ENCODE results near the gene ZNF778. TPM values are rescaled to one million over a fixed set of nuclear protein-coding genes. Genes with fewer than 3 reads are reported as not detected.

ZNF778 gene
- total RNA-seq, 2 experiments from 2014 or later: 4.3 to 6.2 TPM

DNA sequence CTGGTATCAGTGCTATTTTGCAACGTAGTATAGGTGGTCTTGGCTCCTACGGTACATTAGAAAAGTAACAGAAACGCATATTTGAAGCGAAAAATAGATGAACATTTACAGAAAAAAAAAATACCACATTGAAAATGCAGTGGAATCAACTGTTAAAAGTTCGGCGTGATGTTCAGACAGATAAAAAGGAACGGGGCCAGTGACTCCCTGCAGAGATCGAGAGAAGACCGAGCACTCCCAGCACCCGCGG lies 440 bp upstream of the ZNF778 start:
- H3K27me3 Mint-ChIP-seq: no peaks in the 10 kb centered on the region
- no peaks in the 10 kb centered on the region for H3K9me3 Mint-ChIP-seq
- CTCF ChIA-PET: interaction anchor here (0.9 to 1.5 kb wide), 5 partner anchors 23 to 479 kb away, joined by 3 to 5 read pairs (median 4); partner anchors contain the start of gene CDH15
- intact Hi-C loops (cut with micrococcal nuclease): loop anchor here (10.0 kb wide), 1 partner anchor 272 kb away; no protein-coding TSS in a partner anchor
- ATAC-seq: no peak
- peaks cover 5% of the 10 kb centered on the region for H3K36me3 Mint-ChIP-seq (ENCODE audit: low read depth)
- POLR2A ChIA-PET: interaction anchor here (1.0 to 1.6 kb wide), 4 partner anchors 9 to 436 kb away, joined by 3 to 9 read pairs (median 4); no protein-coding TSS in a partner anchor
- no peak for DNase-seq
- peak overlapping the region; percentile 84 for H3K27ac Mint-ChIP-seq
- H3K4me3 Mint-ChIP-seq: peak overlapping the region; percentile 75
- TF ChIP-seq, protein P1, sequence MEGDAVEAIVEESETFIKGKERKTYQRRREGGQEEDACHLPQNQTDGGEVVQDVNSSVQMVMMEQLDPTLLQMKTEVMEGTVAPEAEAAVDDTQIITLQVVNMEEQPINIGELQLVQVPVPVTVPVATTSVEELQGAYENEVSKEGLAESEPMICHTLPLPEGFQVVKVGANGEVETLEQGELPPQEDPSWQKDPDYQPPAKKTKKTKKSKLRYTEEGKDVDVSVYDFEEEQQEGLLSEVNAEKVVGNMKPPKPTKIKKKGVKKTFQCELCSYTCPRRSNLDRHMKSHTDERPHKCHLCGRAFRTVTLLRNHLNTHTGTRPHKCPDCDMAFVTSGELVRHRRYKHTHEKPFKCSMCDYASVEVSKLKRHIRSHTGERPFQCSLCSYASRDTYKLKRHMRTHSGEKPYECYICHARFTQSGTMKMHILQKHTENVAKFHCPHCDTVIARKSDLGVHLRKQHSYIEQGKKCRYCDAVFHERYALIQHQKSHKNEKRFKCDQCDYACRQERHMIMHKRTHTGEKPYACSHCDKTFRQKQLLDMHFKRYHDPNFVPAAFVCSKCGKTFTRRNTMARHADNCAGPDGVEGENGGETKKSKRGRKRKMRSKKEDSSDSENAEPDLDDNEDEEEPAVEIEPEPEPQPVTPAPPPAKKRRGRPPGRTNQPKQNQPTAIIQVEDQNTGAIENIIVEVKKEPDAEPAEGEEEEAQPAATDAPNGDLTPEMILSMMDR (IDR thresholded peaks at IDR 0.05): no peak
- peaks cover 22% of the 10 kb centered on the region for H3K4me1 Mint-ChIP-seq (ENCODE audit: low read depth)

DNA sequence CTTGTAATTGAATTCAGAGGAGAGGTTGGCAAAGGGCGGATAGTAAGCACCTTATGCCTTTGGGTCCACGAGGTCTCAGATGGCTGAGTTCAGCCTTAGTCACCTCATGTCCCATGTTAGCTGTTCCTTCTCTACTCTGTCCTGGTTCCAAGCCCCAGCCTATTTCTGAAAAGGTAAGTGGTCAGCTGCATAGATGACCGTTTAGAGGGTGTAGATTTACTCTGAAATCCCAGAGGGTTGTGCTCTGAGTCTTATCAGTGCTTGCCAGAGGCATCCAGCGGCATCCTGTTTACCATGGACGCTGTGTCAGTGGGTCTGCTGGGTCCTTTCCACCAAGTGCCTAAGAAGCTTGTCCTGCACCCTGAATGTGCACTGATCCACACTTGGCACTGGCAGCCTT lies 1.9 kb downstream of the ZNF778 start:
- DNase-seq (no peak), ATAC-seq (no peak)
- POLR2A ChIA-PET: no interaction called here
- H3K4me3 Mint-ChIP-seq: peak overlapping the region; percentile 75
- intact Hi-C loops (cut with micrococcal nuclease): loop anchor here (10.0 kb wide), 1 partner anchor 275 kb away; no protein-coding TSS in a partner anchor
- H3K36me3 Mint-ChIP-seq (ENCODE audit: low read depth): peaks cover 13% of the 10 kb centered on the region
- no peaks in the 10 kb centered on the region for H3K27me3 Mint-ChIP-seq
- TF ChIP-seq, protein P1 (IDR thresholded peaks at IDR 0.05): no peak
- no peaks in the 10 kb centered on the region for H3K9me3 Mint-ChIP-seq
- CTCF ChIA-PET: interaction anchor here (0.8 kb wide), 1 partner anchor 20 kb away, joined by 3 read pairs; no protein-coding TSS in a partner anchor
- peaks cover 22% of the 10 kb centered on the region for H3K4me1 Mint-ChIP-seq (ENCODE audit: low read depth)
- H3K27ac Mint-ChIP-seq: no peak overlapping the region

DNA sequence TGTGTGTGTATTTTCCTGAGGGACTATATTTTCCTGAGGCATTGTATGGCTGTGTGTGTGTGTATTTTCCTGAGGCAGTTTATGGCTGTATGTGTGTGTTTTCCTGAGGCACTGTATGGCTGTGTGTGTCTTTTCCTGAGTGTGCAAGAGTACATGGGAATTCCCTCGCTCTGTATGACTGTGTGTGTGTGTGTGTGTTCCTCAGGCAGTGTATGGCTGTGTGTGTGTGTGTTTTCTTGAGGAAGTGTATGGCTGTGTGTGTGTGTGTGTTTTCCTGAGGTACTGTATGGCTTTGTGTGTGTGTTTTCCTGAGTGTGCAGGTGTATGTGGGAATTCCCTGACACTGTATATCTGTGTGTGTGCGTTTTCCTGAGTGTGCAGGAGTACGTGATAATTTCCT lies 4.1 kb downstream of the ZNF778 start:
- Mint-ChIP-seq H3K27ac (no peak overlapping the region), H3K4me1 (ENCODE audit: low read depth) (peaks cover 10% of the 10 kb centered on the region), H3K36me3 (ENCODE audit: low read depth) (peaks cover 34% of the 10 kb centered on the region), H3K27me3 (no peaks in the 10 kb centered on the region), H3K9me3 (peaks cover 3% of the 10 kb centered on the region), H3K4me3 (no peak overlapping the region)
- TF ChIP-seq, protein P1 (IDR thresholded peaks at IDR 0.05): no peak
- ChIA-PET CTCF (no interaction called here), POLR2A (interaction anchor here (1.1 kb wide), 1 partner anchor 19 kb away, joined by 3 read pairs; no protein-coding TSS in a partner anchor)
- ATAC-seq (no peak), DNase-seq (no peak)
- intact Hi-C loops (cut with micrococcal nuclease): no loop called here

DNA sequence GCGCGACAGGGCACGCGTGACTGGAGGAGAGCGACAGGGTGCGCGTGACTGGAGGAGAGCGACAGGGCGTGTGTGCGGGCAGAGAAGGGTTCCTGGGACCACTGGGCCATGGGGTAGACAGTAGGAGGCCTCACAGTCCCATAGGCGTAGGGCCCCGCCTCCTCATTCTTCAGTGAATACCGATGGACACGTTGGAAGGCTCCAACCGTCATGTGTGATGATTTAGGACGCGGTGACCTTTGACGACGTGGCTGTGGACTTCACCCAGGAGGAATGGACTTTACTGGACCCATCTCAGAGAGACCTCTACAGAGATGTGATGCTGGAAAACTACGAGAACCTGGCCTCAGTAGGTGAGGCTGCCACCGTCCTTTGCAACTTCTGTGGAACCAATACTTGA lies 5.4 kb downstream of the ZNF778 start:
- CTCF ChIA-PET: no interaction called here
- DNase-seq: no peak
- TF ChIP-seq, protein P1 (IDR thresholded peaks at IDR 0.05): no peak
- POLR2A ChIA-PET: no interaction called here
- no peak overlapping the region for H3K4me3 Mint-ChIP-seq
- no peaks in the 10 kb centered on the region for H3K27me3 Mint-ChIP-seq
- ATAC-seq: no peak
- intact Hi-C loops (cut with micrococcal nuclease): no loop called here
- H3K4me1 Mint-ChIP-seq (ENCODE audit: low read depth): peaks cover 7% of the 10 kb centered on the region
- H3K27ac Mint-ChIP-seq: no peak overlapping the region
- H3K36me3 Mint-ChIP-seq (ENCODE audit: low read depth): peaks cover 47% of the 10 kb centered on the region
- peaks cover 14% of the 10 kb centered on the region for H3K9me3 Mint-ChIP-seq

DNA sequence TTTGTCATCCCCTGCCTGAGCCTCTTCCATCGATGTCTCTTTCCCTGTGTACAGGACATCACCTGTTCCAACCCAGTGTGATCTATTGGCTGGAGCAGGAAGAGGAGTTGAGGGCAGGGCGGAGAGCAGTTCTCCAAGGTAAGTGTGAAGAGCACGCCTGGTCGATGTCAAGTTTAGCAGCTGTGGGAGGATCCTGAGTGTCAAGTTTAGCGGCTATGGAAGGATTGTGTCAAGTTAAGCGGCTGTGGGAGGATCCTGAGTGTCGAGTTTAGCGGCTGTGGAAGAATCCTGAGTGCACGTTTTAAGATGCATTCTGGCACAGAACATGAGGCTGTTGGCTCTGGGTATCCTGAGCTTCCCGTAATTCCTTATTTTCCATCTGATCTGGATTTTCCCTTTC lies 7.2 kb downstream of the ZNF778 start:
- CTCF ChIA-PET: interaction anchor here (0.9 kb wide), 1 partner anchor 16 kb away, joined by 4 read pairs; no protein-coding TSS in a partner anchor
- TF ChIP-seq, protein P1 (IDR thresholded peaks at IDR 0.05): no peak
- H3K27me3 Mint-ChIP-seq: no peaks in the 10 kb centered on the region
- no peaks in the 10 kb centered on the region for H3K4me1 Mint-ChIP-seq (ENCODE audit: low read depth)
- POLR2A ChIA-PET: interaction anchor here (0.6 kb wide), 1 partner anchor 11 kb away, joined by 4 read pairs; no protein-coding TSS in a partner anchor
- no peak for DNase-seq
- H3K9me3 Mint-ChIP-seq: peaks cover 22% of the 10 kb centered on the region
- no peak overlapping the region for H3K4me3 Mint-ChIP-seq
- H3K36me3 Mint-ChIP-seq (ENCODE audit: low read depth): peaks cover 58% of the 10 kb centered on the region
- no peak for ATAC-seq
- intact Hi-C loops (cut with micrococcal nuclease): no loop called here
- H3K27ac Mint-ChIP-seq: no peak overlapping the region

Measured in activated CD8-positive, alpha-beta T cell treated with anti-CD3 and anti-CD28 coated beads for 36 hours (primary cell).